ENCODE measurements around the gene NGEF. TPM values are rescaled to one million over a fixed set of nuclear protein-coding genes. Genes with fewer than 3 reads are reported as not detected.

Gene NGEF
- total RNA-seq, 3 donors from 2014 or later = 20.1 to 67.5 (median 38.0) TPM

DNA sequence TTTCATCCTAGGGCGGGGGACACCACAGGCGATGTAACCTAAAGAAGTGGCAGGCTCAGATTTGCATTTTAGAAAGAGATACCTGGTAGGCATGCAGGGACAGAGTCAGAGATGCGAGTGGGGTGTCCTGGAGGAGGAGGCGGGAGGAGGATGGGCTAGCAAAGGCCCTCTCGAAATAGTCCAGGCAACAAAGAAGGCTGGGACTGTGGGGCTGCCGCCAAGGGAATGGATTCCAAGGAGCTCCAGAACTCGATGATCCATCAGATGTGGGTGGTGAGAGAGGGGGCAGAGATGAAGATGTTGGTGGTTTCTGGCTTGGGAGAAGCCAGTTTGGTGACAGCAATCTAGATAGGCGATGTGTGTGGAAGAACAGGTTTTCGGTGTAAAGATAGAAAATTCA lies 34.6 kb upstream of the NGEF start:
- ATAC-seq = no peak
- Histone ChIP-seq H3K36me3 (ENCODE audit: low read depth) (no peaks in the 10 kb centered on the region), H3K4me1 (ENCODE audit: low read depth) (no peaks in the 10 kb centered on the region), H3K9me3 (no peaks in the 10 kb centered on the region), H3K4me3 (no peak overlapping the region)
- TF ChIP-seq, protein P1, sequence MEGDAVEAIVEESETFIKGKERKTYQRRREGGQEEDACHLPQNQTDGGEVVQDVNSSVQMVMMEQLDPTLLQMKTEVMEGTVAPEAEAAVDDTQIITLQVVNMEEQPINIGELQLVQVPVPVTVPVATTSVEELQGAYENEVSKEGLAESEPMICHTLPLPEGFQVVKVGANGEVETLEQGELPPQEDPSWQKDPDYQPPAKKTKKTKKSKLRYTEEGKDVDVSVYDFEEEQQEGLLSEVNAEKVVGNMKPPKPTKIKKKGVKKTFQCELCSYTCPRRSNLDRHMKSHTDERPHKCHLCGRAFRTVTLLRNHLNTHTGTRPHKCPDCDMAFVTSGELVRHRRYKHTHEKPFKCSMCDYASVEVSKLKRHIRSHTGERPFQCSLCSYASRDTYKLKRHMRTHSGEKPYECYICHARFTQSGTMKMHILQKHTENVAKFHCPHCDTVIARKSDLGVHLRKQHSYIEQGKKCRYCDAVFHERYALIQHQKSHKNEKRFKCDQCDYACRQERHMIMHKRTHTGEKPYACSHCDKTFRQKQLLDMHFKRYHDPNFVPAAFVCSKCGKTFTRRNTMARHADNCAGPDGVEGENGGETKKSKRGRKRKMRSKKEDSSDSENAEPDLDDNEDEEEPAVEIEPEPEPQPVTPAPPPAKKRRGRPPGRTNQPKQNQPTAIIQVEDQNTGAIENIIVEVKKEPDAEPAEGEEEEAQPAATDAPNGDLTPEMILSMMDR (IDR thresholded peaks at IDR 0.05) = no peak
- intact Hi-C loops (cut with DNase I, micrococcal nuclease) = no loop called here
- no peak for DNase-seq

DNA sequence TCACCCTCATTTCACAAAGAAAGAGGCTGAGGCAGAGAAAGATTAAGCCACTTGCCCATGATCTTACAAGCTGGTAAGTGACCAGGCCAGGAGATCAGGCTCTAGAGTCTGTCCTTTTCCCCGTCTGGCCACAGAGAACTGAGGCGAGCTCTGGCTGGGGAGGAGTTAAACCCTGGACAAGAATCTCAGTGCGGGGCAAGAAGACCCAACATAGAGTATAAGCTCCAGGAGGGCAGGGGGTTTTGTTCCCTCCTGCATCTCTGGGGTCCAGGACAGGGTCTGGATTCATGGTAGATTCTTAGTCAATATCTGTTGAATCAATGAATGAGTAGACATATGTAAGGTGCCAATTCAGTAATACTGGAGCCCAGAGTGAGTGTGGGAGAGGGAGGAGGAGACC lies 34.1 kb upstream of the NGEF start:
- TF ChIP-seq, protein P1 (IDR thresholded peaks at IDR 0.05) = no peak
- ATAC-seq = no peak
- intact Hi-C loops (cut with DNase I, micrococcal nuclease) = no loop called here
- no peak for DNase-seq
- Histone ChIP-seq H3K4me1 (ENCODE audit: low read depth) (no peaks in the 10 kb centered on the region), H3K4me3 (no peak overlapping the region), H3K36me3 (ENCODE audit: low read depth) (no peaks in the 10 kb centered on the region), H3K9me3 (no peaks in the 10 kb centered on the region)

DNA sequence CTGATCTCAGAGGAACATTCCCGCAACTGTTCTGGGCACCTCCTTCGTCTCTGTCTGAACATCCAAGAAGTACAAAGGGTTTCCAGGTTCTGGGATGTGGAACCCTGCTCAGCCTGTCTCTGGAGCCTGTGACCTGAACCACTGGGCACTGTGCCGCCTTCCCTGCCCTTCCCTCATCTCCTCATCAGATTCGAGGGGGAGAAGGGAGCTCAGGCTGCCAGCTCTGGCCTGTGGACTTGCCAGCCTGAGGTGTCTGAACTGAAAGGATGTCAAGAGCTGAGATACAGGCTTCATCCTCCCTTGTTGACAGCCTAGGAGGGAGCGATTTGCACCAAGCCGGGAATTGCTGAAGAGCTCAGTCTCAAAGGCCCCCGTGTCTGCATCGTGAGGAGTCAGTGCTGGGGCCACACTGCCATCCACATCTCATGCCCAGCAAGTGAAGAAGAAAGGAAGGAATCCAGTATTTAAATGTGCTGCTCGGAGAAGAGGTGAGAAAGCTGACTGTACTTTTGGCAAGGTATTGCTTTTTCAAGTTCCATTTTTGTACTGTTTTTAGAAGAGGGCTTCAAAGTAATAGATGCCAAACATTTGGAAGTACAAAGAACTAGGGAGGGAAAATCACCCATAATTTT lies 32.0 kb upstream of the NGEF start:
- Histone ChIP-seq H3K4me3 (no peak overlapping the region), H3K36me3 (ENCODE audit: low read depth) (no peaks in the 10 kb centered on the region), H3K4me1 (ENCODE audit: low read depth) (no peaks in the 10 kb centered on the region), H3K9me3 (no peaks in the 10 kb centered on the region)
- intact Hi-C loops (cut with DNase I, micrococcal nuclease) = no loop called here
- TF ChIP-seq, protein P1 (IDR thresholded peaks at IDR 0.05) = no peak
- no peak for DNase-seq
- ATAC-seq = no peak

DNA sequence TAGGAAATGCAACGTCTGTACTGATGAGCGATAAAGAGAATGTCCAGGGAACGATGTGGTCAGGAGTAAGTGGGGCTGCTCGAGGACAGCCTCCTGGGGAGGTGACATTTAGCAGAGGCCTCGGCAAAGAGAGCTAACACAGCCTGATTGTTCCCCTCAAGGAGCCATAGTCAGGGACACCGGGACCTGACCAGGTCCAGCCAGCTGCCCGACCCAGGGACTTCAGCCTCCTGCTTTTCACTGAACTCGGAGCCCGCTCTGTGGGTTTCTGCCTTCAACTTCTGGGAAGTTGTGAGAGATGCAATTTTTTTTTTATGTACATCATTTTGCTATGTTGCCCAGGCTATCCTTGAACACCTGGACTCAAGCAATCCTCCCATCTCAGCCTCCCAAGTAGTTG lies 29.5 kb upstream of the NGEF start:
- TF ChIP-seq, protein P1 (IDR thresholded peaks at IDR 0.05) = no peak
- intact Hi-C loops (cut with DNase I, micrococcal nuclease) = no loop called here
- ATAC-seq (no peak), DNase-seq (no peak)
- no peaks in the 10 kb centered on the region for H3K4me1 ChIP-seq (ENCODE audit: low read depth)
- no peaks in the 10 kb centered on the region for H3K36me3 ChIP-seq (ENCODE audit: low read depth)
- no peak overlapping the region for H3K4me3 ChIP-seq
- H3K9me3 ChIP-seq = no peaks in the 10 kb centered on the region

GRCh38 chr2:233041722-233042323 lies 28.8 kb upstream of the NGEF start:
- TF ChIP-seq, protein P1 (IDR thresholded peaks at IDR 0.05) = no peak
- H3K4me1 ChIP-seq (ENCODE audit: low read depth) = no peaks in the 10 kb centered on the region
- H3K36me3 ChIP-seq (ENCODE audit: low read depth) = no peaks in the 10 kb centered on the region
- DNase-seq (peak in 1 of 3 donors; percentile 1), ATAC-seq (no peak)
- intact Hi-C loops (cut with DNase I, micrococcal nuclease) = no loop called here
- H3K9me3 ChIP-seq = no peaks in the 10 kb centered on the region
- no peak overlapping the region for H3K4me3 ChIP-seq

Measured in mucosa of descending colon (tissue), 3 donors.